Amniotic stem cell (primary cell): ENCODE measurements around the gene SUDS3.

ENCODE experiments used
- DNase-seq: peaks from one replicate; lab custom pipeline; 2025; lab: John Stamatoyannopoulos, UW

Gene SUDS3

DNA sequence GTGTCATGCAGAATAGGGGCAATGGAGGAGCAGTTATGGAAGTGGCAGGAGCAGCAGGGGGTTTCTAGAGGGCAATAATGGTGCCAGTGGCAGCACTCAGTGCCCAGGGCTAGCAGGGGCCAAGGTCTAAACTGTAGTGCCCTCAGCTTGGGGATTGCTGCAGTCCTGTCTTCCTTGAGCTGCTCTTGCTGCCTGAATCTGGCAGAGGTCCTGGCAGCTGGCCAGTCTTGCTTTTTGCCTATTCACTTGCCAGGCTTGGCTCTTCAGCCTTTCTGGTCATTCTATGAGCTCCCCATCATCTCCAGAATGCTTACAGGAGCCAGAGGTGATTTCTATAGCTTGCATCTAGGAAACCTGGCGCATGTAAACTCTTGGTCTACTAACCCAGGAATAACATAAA lies 72.0 kb downstream of the SUDS3 start:
- no peak for DNase-seq

DNA sequence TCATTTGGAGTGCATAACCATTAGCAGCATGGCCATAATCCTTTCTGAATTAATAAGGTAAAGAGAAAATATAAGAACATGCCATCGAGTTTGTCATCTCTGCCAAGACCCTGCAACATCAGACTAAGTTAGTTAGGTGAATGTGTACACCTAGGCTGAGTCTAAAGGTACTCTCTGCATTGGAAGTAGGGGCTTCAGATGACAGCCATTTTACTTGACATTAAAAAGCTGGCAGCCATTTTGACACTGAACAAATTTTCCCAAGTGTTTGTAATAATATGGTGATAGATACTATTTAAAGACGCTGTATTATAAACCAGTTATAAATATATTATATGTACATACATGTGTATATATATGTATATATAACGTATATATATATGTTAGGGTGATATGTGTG lies 79.0 kb downstream of the SUDS3 start:
- DNase-seq = no peak

DNA sequence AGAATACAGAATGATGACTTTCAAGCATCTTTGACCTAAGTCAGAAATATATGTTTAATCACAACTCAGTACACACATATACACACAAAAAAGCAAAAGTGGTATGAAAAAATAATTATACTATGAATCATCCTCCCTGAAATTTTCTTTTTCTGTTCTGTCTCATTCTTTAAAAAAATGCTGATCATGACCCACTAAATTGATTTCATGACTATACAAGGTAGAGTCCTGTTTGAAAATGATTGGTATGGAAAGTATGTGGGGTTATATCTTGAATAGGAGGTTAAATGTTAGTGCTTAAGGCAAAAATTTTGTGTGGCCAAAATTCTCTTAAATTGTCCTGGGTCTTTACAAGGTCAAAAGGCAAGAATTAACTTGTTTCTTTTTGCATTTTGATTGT lies 80.4 kb downstream of the SUDS3 start:
- no peak for DNase-seq

DNA sequence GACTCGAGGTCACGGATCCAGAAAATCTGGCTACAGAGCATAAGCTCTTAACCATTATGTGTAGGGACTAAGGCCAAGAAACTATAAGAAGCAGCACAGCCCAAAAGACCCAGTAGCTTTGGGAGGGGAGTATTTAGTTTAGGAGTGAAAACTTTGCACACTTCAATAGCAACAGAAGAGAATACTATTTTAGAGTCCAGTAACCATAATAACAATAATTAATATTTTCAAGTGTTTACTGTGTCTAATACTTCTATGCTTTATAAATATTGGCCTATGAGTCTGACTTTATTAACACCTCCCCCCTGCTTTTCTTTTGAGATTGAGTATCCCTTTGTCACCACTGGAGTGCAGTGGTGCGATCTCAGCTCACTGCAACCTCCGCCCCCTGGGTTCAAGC lies 82.8 kb downstream of the SUDS3 start:
- no peak for DNase-seq

DNA sequence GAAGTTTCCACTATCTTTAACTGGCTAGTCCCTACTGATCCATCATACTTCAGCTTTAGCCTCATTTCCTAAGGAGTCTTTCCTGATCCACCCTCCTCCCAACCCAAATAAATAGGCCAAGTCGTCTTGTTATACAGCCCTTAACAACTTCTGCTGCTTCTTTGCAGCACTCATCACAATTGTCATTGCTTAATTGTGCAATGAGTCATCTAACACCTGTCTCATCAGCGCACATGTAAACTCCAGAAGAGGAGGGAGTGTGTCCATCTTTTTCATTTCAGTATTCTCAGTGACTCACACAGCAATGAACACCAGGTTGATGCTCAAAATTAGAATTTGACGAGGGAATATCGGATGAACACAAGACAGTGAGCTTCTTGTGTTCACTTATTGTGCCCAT lies 87.3 kb downstream of the SUDS3 start:
- no peak for DNase-seq

DNA sequence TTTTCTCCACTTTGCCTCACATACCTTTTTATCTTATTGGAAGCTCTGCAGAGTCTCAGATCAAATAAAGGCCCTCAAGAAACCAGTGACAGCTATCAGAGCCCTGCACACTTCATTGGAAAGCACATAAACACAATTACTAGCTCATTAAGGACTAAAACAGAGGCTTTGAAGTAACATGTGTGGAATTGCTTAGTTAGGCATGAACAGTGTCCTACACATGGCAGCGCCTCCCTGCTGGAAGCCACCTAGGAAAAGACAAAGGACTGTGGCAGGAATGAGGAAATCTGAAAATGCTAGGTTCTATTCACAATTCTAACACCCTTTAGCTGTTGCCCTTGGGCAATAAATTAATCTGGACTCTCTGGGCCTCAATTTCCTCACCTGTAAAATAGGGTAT lies 89.4 kb downstream of the SUDS3 start:
- DNase-seq = no peak
